ENCODE data around the gene P2RX6.
A peak's percentile ranks its signal among the peaks of the same experiment; 100 is the strongest.
"Not testable (repeated sequence)": the region's sequence is repeated elsewhere in the genome, so short reads cannot be mapped to it uniquely, and the experiment has no call there.

The P2RX6 gene

DNA sequence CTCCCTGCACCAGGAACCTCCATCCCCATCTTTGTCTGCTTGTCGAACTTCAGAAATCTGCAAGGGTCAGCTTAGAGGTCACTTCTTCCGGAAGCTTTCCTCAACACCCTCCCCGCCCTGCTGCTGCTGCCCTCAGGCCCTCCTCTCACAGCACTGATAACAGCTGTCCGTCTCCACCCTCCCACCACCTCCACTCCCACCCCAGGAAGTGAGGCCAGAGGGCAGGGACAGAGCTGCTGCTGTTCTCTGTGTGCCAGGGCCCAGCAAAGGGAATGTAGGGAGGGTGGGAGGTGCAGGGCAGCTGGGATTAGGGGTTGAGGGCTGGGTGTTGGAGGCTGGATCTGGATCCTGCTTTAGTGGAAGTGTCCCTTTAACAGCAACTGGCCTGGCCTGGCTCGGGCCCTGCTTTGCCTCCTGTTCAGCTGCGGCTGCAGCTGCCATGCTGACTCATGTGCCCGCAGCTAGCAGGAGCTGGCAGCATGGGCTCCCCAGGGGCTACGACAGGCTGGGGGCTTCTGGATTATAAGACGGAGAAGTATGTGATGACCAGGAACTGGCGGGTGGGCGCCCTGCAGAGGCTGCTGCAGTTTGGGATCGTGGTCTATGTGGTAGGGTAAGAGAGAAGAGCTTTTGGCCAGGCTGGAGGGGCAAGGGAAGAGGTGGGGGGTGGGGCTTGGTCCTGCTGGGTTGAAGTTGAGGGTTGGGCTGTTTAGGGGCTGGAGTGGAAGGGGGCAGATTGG is at the start of gene P2RX6:
Gene P2RX6, plus strand, starts transcription at position 440 of the 740 bp plus-strand sequence. Its CDS starts 10 bp downstream, at position 450.
- no peak for DNase-seq (ENCODE audit: low read depth in 2 of 2)

DNA sequence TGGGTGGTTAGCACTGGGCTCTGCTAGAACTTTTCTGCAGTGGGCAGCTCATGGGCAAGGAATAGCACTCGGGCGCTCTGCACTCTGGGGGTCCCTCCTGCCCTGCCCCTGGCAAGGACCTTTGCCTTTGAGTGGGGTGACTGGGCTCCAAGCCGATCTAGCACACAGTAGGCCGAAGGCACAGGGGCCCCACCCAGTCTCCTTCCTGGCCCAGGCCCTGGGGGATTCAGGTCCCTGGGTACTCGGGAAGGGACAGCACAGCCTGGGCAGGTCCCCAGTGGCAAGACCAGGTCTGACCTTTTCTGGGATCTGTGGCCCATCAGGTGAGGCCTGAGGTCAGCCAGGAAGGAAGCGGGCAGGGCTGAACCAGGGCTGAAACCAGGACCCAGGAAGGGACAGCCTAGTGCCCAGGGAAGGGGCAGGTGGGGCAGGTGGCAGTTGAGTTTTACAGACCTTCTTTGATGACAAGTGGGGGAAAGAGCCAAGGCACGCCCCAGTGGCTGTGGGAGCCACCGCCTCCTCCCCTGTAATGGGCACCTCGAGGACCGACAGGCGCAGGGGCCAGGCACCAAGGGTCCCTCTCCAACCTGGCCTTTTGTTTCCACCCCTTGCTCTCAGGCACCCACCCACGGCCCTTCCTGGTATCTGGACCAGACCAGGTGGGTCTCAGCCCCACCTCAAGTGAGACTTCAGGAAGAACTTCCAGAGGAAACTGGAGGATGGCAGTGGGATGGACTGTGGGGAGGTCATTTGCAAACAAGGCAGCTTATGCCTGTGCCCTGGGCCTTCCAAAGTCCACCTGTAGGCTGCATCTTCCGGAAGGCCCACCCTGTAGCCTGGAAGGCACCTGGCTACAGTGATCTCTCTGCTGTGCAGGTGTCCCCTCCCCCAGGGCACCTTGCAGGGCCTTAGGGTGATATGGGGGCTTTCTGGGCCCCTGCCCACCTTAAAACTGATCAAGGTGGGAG is 48.8 kb upstream of the P2RX6 start:
- DNase-seq (ENCODE audit: low read depth in 2 of 2) = no peak

DNA sequence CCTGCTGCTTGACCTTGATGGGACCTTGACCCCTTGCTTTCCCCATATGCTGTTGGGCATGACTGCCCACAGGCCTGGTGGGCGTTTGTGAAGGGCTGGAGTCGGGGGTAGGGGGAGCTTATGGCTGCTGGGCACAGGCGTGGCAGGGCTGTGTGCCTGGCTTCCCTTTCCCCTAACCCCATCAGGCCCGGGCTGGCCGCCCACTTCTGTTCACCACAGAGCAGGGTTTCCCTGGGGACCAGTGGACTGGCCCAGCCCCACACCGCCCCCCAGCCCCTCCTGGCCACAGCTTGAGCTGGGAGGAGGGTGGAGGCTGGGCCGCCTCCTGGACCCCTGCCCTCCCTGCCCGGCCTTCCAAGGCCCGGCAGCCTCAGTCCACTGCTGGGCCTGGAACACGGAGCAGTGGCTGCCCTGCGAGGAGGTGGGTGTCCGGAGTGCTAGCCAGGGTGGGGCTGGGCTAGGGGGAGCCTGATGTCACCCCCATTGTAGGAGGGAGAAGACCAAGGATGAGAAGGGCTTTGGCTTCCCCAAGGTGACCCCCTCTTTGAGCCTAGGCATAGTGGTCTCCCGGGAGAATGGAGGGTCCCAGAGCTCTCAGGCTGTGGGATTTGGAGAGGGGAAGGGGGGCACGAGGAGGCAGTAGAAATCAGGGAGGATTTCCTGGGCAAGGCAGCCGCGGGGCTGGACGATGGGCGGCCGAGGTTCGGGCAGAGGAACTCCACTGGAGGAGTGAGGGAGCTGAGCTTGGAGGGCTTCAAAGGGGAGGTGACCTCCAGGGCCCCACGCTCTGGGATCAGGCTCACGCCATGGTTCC is 47.9 kb upstream of the P2RX6 start, which contains the start of gene AIFM3:
Gene AIFM3, plus strand, starts transcription at position 373 of the 814 bp plus-strand sequence. CDS start 690 bp downstream, outside the sequence.
- DNase-seq (ENCODE audit: low read depth in 2 of 2) = no peak

- no peak for DNase-seq (ENCODE audit: low read depth in 2 of 2)
Measured at GRCh38 chr22:20967697-20968211, 47.2 kb upstream of the P2RX6 start.

GRCh38 chr22:20968281-20968977 is 46.5 kb upstream of the P2RX6 start:
- DNase-seq (ENCODE audit: low read depth in 2 of 2) = no peak

DNA sequence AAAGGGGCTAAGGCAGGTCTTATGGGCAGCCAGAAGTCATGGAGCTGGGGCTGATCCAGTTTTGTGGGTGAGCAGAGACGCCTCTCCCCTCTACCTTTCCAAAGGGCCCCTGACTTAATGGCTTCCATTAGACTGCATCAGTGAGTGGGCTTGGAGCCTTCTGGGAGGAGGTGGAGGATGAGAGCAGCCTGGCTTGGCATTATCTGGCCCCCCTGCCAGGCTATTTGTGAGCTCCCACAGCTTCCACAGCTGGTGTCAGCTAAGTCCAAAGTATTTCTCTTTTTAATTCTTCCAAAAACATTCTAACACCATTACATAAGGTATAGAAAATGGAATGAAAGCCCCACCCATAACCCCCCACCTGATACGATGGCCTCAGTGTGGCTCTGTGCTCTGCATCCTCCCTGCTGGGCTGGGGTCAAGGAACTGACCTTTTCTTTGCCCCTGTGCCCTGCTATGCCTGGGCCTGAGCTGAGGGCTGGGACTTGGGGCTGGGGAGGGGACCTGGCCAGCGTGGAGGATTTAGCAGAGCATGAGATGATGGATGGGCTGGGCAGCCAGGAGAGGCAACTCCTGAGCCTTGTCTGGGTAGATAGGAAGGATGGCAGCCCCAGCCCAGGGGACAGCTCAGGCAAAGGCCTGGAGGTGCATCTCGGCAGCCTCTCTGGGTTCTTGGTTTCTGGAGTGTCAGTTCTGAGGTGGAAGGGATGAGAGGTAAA is 43.9 kb upstream of the P2RX6 start:
- no peak for DNase-seq (ENCODE audit: low read depth in 2 of 2)

GRCh38 chr22:20972014-20972694 is 42.8 kb upstream of the P2RX6 start:
- DNase-seq (ENCODE audit: low read depth in 2 of 2) = not testable (repeated sequence)

DNA sequence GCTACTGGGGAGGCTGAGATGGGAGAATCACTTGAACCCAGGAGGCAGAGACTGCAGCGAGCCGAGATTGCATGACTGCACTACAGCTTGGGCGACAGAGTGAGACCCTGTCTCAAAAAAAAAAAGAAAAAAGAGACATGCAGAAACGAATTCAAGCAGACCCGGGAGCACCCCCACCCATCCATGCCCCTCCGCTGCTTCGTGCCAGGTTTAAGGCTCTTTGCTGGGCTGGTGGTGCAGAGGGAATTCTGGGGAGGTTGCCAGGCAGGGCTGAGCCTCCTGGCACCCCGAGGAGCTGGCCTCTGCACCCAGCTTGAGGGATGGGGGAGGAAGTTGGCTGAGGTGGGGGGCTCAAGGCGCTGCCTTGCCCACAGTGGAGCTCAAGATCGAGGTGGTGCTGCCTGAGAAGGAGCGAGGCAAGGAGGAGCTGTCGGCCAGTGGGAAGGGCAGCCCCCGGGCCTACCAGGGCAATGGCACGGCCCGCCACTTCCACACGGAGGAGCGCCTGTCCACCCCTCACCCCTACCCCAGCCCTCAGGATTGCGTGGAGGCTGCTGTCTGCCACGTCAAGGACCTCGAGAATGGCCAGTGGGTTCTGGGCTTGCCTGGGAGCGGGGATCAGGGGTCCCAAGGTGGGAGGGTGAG is 41.9 kb upstream of the P2RX6 start:
- DNase-seq (ENCODE audit: low read depth in 2 of 2) = no peak

GRCh38 chr22:20973634-20974286 is 41.2 kb upstream of the P2RX6 start:
- no peak for DNase-seq (ENCODE audit: low read depth in 2 of 2)

DNA sequence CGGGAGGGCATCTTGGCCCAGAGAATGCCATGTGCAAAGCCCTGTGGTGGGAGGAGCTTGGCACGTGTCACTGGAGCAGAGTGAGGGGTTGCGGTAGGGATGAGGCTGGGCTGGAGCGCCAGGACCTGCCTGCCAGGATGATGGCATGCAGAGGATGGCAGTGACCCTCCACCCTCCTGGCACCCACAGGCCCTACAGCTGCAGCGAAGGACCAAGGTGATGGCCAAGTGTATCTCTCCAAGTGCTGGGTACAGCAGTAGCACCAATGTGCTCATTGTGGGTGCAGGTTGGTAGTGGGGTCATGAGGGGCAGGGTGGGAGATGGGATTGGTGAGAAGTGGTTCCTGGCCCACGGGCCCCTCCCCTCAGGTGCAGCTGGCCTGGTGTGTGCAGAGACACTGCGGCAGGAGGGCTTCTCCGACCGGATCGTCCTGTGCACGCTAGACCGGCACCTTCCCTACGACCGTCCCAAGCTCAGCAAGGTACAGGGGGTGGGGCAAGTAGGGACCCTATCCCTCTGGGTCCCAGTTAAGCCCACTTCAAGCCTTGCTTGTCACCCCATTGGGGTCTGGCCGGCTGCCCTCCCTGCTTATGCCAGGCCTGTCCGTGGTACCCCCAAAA is 40.5 kb upstream of the P2RX6 start:
- no peak for DNase-seq (ENCODE audit: low read depth in 2 of 2)

GRCh38 chr22:20975541-20976290 is 39.2 kb upstream of the P2RX6 start:
- no peak for DNase-seq (ENCODE audit: low read depth in 2 of 2)

GRCh38 chr22:20976291-20976877 is 38.6 kb upstream of the P2RX6 start:
- no peak for DNase-seq (ENCODE audit: low read depth in 2 of 2)

GRCh38 chr22:20977019-20977418 is 37.9 kb upstream of the P2RX6 start:
- DNase-seq (ENCODE audit: low read depth in 2 of 2) = no peak

- no peak for DNase-seq (ENCODE audit: low read depth in 2 of 2)
Measured at GRCh38 chr22:20977516-20978170, 37.3 kb upstream of the P2RX6 start.

DNA sequence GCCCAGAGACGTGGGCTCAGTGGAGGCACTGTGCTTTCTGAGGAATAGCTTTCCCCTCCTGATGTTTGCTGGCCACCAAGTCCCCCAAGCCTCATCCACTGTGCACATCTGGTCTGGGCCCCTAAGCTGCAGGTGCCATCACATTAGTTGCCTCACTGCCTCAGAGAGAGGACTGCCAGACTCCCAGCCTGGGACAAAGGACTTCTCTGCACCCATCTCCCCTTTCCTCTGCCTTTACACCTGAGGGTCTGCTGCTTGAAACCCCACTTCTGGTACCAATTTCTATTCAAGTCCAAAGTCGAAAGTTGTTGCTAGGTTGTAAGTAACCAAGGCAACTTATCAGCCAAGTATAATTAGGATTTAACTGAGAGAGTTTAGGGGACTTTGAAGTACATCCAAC is 36.5 kb upstream of the P2RX6 start:
- no peak for DNase-seq (ENCODE audit: low read depth in 2 of 2)

GRCh38 chr22:20979243-20979809 is 35.6 kb upstream of the P2RX6 start:
- DNase-seq (ENCODE audit: low read depth in 2 of 2) = peak; percentile 66 to 75

All from stimulated activated CD4-positive, alpha-beta T cell treated with anti-CD3 and anti-CD28 coated beads, Interleukin-15, amount 100 ng/mL, for 48 hours (primary cell).